Stimulated activated CD4-positive, alpha-beta T cell treated with anti-CD3 and anti-CD28 coated beads, TNF-alpha, amount 100 ng/mL, for 24 hours (primary cell): ENCODE results near the gene AKAP13.
"Not testable (repeated sequence)": the region's sequence is repeated elsewhere in the genome, so short reads cannot be mapped to it uniquely, and the experiment has no call there.

Experiments
- DNase-seq, 3 experiments: peaks; one replicate each; pipeline ENCODE4 v3.0.0-alpha.2; 2020; ENCODE audit warnings: low read depth in 3 of 3

Gene AKAP13

GRCh38 chr15:85792912-85793590, 412.6 kb downstream of the AKAP13 start:
- peak in 1 of 3 experiments; percentile 25 for DNase-seq

GRCh38 chr15:85793641-85794597, 413.5 kb downstream of the AKAP13 start:
- DNase-seq, result peak in 1 of 3 experiments; percentile 34

- DNase-seq, result peak; percentile 76 to 91 (median 82)
Measured at GRCh38 chr15:85794598-85795336, 414.4 kb downstream of the AKAP13 start, which contains the start of gene KLHL25. Gene KLHL25 (minus strand): TSS chr15:85794925. CDS start chr15:85769810, 25,115 bp downstream.

- DNase-seq, result no peak
Measured at GRCh38 chr15:85795337-85796305, 415.2 kb downstream of the AKAP13 start.

GRCh38 chr15:85796371-85796770, 416.0 kb downstream of the AKAP13 start:
- not testable (repeated sequence) for DNase-seq
